Heart left ventricle (tissue), 13 donors: ENCODE results near the gene TBL1X.

Experiments
- CTCF ChIP-seq, 12 donors: fragments of 200-600 bp; sonication (generic) in 4 of 12; IDR thresholded peaks; one replicate each; pipeline versions ENCODE4 v1.5.0 to v1.8.0; 2018 to 2022; ENCODE audit warnings: antibody characterized with exemption in 12 of 12, mild to moderate bottlenecking in 5 of 12
- POLR2A ChIP-seq, 2 donors: fragments of 450-650 bp; IDR thresholded peaks; one replicate each; pipeline ENCODE4 v1.6.1; 2017; ENCODE audit warnings: antibody characterized with exemption in 2 of 2, mild to moderate bottlenecking in 2 of 2, moderate library complexity in 2 of 2
- donor health status: ischemic (EF 13 %, LVEDD 7.1; RV severe dilation, severe dysfunction).
- donor health status: DM: no; HTN: yes; CAD: no.
- donor health status: DM: no; HTN: no; CAD: no.
- donor health status: ischemic (EF 25% LVEDD 6.9; RV normal size, moderate dysfunction).
- donor health status: ischemic (EF 25% LVEDD 5.7; RV mildly dilated, moderate dysfunction).
- donor health status: ischemic (EF 35%, LVEDD 5.7; RV mildly dilated, moderate dysfunction).
- donor health status: nonischemic (EF 11% LVEDD 7.7; RV severe dilation, severe dysfunction).
- donor health status: DM: yes; HTN: yes; CAD: no.
- donor health status: PGD.
- donor health status: ischemic (EF 29% LVEDD 5.4; RV normal size, mild dysfunction).
- donor health status: nonischemic (EF 23%, LVEDD 6.1; RV moderate dilation, normal function).

- TF ChIP-seq POLR2A (IDR thresholded peaks at IDR 0.05) (no peak), CTCF (IDR thresholded peaks at IDR 0.05) (no peak)
Measured at GRCh38 chrX:9650091-9650490, 185.2 kb downstream of the TBL1X start.
